ENCODE data around the gene CFD. TPM values are rescaled to one million over a fixed set of nuclear protein-coding genes. Genes with fewer than 3 reads are reported as not detected.
A peak's percentile ranks its signal among the peaks of the same experiment; 100 is the strongest.

Gene CFD
- total RNA-seq, 1 experiment from 2014 or later = 1.7 TPM

DNA sequence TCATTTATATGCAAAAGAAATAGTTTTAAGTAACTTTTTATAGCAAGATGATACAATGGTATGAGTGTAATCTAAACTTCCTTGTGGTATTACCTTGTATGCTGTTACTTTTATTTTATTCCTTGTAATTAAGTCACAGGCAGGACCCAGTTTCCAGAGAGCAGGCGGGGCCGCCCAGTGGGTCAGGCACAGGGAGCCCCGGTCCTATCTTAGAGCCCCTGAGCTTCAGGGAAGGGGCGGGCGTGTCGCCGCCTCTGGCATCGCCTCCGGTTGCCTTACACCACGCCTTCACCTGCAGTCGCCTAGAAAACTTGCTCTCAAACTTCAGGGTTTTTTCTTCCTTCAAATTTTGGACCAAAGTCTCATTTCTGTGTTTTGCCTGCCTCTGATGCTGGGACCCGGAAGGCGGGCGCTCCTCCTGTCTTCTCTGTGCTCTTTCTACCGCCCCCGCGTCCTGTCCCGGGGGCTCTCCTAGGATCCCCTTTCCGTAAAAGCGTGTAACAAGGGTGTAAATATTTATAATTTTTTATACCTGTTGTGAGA lies 47.9 kb upstream of the CFD start:
- H3K4me1 Mint-ChIP-seq = no peaks in the 10 kb centered on the region
- H3K27me3 Mint-ChIP-seq (ENCODE audit: low read depth) = no peaks in the 10 kb centered on the region
- ChIA-PET CTCF (no interaction called here), POLR2A (no interaction called here)
- TF ChIP-seq CREB1 (CRISPR knock-in tag; IDR thresholded peaks at IDR 0.05) = no peak
- TF ChIP-seq, protein P1, sequence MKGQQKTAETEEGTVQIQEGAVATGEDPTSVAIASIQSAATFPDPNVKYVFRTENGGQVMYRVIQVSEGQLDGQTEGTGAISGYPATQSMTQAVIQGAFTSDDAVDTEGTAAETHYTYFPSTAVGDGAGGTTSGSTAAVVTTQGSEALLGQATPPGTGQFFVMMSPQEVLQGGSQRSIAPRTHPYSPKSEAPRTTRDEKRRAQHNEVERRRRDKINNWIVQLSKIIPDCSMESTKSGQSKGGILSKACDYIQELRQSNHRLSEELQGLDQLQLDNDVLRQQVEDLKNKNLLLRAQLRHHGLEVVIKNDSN (CRISPR knock-in tag; IDR thresholded peaks at IDR 0.05) = 0 out of 2 replicates have a peak, but pooled peaks have one; percentile 3
- peak overlapping the region; percentile 45 for H3K27ac Mint-ChIP-seq
- peaks cover 3% of the 10 kb centered on the region for H3K9me3 Mint-ChIP-seq
- no peak overlapping the region for H3K4me3 Mint-ChIP-seq
- no peak for DNase-seq (ENCODE audit: low spot score)
- no peak for ATAC-seq
- peaks cover 46% of the 10 kb centered on the region for H3K36me3 Mint-ChIP-seq

DNA sequence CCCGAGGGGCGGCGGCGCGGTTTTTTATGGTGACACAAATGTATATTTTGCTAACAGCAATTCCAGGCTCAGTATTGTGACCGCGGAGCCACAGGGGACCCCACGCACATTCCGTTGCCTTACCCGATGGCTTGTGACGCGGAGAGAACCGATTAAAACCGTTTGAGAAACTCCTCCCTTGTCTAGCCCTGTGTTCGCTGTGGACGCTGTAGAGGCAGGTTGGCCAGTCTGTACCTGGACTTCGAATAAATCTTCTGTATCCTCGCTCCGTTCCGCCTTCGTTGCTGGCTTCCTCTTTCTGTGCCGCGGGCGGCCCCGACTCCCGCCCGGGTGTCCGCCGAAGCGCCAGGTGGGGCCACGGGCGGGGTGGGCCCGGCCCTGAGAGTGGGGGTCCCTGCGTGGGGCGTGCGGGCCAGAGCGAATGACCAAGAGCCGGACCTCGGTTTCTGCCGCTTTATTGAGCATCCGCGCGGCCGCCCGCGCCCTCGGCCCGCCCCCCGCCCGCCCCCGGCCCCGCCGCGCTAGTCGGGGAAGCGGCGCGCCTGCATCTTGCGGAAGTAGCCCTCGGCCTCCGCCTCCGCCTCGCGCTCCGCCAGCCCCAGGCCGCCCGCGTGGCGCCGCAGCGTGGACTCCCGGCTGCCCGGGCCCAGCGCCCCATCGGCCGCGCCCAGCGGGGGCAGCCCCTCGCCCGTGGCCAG lies 47.3 kb upstream of the CFD start:
- POLR2A ChIA-PET = no interaction called here

DNA sequence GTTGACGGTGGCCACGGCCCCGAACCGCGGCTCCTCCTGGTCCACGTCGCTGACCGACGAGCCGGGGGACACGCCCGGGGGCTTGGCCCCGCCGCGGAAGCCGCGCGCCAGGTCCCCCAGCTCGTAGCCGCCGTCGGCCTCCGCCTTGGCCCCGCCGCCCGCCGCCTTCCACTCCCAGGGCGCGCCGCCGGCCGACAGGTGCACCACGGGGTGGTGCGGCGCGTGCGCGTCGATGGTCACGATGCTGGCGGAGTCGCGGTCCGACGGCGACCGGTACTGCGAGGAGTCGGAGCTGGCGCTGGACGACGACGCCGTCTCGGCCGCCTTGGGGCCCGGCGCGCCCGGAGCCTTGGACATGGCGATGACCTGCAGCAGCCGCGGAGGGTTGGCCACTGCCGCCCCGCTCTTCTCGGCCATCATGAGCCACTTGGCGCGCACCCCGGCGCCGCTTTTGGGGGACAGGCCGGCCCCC lies 46.7 kb upstream of the CFD start:
- CTCF ChIA-PET = no interaction called here
- peaks cover 36% of the 10 kb centered on the region for H3K36me3 Mint-ChIP-seq
- TF ChIP-seq MXD4 (CRISPR knock-in tag; IDR thresholded peaks at IDR 0.05; ENCODE audit: borderline replicate concordance) (no peak), SP1 (CRISPR knock-in tag; conservative IDR thresholded peaks at IDR 0.05) (0 out of 2 replicates have a peak, but pooled peaks have one; percentile 23)
- POLR2A ChIA-PET = interaction anchor here (1.0 to 1.5 kb wide), 2 partner anchors 8 to 13 kb away, joined by 4 read pairs; no protein-coding TSS in a partner anchor
- no peak overlapping the region for H3K27ac Mint-ChIP-seq
- ATAC-seq = no peak
- H3K4me3 Mint-ChIP-seq = no peak overlapping the region
- peaks cover 5% of the 10 kb centered on the region for H3K9me3 Mint-ChIP-seq
- no peak for DNase-seq (ENCODE audit: low spot score)
- no peaks in the 10 kb centered on the region for H3K27me3 Mint-ChIP-seq (ENCODE audit: low read depth)
- H3K4me1 Mint-ChIP-seq = no peaks in the 10 kb centered on the region

More for the DNA sequence above, 47.3 kb upstream of the CFD start:
- TF ChIP-seq GTF2I (CRISPR knock-in tag; conservative IDR thresholded peaks at IDR 0.05) (no peak), FOXK1 (CRISPR knock-in tag; IDR thresholded peaks at IDR 0.05) (no peak)
- TF ChIP-seq, protein P2, sequence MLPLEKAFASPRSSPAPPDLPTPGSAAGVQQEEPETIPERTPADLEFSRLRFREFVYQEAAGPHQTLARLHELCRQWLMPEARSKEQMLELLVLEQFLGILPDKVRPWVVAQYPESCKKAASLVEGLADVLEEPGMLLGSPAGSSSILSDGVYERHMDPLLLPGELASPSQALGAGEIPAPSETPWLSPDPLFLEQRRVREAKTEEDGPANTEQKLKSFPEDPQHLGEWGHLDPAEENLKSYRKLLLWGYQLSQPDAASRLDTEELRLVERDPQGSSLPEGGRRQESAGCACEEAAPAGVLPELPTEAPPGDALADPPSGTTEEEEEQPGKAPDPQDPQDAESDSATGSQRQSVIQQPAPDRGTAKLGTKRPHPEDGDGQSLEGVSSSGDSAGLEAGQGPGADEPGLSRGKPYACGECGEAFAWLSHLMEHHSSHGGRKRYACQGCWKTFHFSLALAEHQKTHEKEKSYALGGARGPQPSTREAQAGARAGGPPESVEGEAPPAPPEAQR (CRISPR knock-in tag; IDR thresholded peaks at IDR 0.05) = no peak
- TF ChIP-seq, protein P3, sequence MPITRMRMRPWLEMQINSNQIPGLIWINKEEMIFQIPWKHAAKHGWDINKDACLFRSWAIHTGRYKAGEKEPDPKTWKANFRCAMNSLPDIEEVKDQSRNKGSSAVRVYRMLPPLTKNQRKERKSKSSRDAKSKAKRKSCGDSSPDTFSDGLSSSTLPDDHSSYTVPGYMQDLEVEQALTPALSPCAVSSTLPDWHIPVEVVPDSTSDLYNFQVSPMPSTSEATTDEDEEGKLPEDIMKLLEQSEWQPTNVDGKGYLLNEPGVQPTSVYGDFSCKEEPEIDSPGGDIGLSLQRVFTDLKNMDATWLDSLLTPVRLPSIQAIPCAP (CRISPR knock-in tag; IDR thresholded peaks at IDR 0.05) = no peak
- TF ChIP-seq, protein P4, sequence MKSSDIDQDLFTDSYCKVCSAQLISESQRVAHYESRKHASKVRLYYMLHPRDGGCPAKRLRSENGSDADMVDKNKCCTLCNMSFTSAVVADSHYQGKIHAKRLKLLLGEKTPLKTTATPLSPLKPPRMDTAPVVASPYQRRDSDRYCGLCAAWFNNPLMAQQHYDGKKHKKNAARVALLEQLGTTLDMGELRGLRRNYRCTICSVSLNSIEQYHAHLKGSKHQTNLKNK (CRISPR knock-in tag; IDR thresholded peaks at IDR 0.05) = 0 out of 2 replicates have a peak, but pooled peaks have one; percentile 14
- Mint-ChIP-seq H3K4me3 (no peak overlapping the region), H3K36me3 (peaks cover 41% of the 10 kb centered on the region), H3K9me3 (peaks cover 5% of the 10 kb centered on the region), H3K27me3 (ENCODE audit: low read depth) (no peaks in the 10 kb centered on the region), H3K4me1 (no peaks in the 10 kb centered on the region), H3K27ac (no peak overlapping the region)
- CTCF ChIA-PET = no interaction called here
- ATAC-seq = peak; percentile 3
- no peak for DNase-seq (ENCODE audit: low spot score)

DNA sequence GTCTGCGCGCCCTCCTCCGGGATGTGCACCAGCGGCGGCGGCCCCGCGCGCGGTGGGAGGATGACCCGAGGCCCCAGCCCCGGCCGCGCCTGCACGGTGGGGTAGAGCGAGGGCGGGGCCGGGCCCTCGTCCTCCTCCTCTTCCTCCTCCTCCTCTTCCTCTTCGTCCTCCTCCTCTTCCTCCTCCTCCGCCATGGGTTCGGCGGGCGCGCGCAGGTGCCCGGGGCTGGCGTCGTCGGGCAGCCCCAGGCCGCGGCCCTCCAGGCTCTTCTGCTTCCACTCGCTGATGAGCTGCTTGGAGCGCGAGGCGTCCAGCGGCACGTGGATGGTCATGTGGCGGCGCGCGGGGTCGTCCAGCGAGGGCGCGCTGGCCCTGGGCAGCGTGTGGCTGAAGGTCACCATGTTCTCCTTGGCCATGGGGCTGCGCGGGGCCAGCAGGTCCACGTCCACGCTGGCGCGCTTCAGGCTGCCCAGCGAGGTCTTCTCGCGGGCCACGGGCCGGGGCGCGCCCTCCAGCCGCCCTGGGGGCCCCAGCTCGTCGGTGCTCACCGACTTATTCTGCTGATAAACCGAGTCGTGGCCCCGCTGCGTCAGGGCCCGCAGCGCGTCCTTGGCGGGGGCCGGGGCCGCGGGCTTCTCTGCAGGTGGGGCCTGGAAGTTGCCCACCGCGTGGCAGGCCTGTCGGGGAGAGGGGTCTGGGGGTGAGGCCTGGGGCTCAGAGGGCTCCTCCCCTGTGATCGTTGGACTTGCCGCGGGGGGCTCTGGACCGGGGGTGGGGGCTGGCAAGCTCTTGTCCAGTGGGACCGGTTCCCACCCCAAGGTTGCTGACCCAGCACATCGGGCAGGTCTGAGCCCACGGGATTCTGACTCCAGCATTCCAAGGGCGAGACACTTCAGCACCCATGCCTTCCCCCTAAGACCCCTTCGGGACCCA lies 46.0 kb upstream of the CFD start:
- Mint-ChIP-seq H3K27me3 (ENCODE audit: low read depth) (no peaks in the 10 kb centered on the region), H3K27ac (no peak overlapping the region), H3K4me1 (no peaks in the 10 kb centered on the region), H3K9me3 (peaks cover 5% of the 10 kb centered on the region), H3K36me3 (peaks cover 32% of the 10 kb centered on the region), H3K4me3 (no peak overlapping the region)
- ATAC-seq = peak; percentile 6
- no peak for TF ChIP-seq ZNF671 (CRISPR knock-in tag; IDR thresholded peaks at IDR 0.05)
- TF ChIP-seq, protein P5, sequence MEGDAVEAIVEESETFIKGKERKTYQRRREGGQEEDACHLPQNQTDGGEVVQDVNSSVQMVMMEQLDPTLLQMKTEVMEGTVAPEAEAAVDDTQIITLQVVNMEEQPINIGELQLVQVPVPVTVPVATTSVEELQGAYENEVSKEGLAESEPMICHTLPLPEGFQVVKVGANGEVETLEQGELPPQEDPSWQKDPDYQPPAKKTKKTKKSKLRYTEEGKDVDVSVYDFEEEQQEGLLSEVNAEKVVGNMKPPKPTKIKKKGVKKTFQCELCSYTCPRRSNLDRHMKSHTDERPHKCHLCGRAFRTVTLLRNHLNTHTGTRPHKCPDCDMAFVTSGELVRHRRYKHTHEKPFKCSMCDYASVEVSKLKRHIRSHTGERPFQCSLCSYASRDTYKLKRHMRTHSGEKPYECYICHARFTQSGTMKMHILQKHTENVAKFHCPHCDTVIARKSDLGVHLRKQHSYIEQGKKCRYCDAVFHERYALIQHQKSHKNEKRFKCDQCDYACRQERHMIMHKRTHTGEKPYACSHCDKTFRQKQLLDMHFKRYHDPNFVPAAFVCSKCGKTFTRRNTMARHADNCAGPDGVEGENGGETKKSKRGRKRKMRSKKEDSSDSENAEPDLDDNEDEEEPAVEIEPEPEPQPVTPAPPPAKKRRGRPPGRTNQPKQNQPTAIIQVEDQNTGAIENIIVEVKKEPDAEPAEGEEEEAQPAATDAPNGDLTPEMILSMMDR (IDR thresholded peaks at IDR 0.05) = no peak
- TF ChIP-seq KAT7 (CRISPR knock-in tag; IDR thresholded peaks at IDR 0.05; ENCODE audit: borderline replicate concordance) = no peak
- no peak for TF ChIP-seq ZNF263 (CRISPR knock-in tag; IDR thresholded peaks at IDR 0.05; ENCODE audit: low read depth)
- TF ChIP-seq, protein P6, sequence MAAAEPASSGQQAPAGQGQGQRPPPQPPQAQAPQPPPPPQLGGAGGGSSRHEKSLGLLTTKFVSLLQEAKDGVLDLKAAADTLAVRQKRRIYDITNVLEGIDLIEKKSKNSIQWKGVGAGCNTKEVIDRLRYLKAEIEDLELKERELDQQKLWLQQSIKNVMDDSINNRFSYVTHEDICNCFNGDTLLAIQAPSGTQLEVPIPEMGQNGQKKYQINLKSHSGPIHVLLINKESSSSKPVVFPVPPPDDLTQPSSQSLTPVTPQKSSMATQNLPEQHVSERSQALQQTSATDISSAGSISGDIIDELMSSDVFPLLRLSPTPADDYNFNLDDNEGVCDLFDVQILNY (CRISPR knock-in tag; IDR thresholded peaks at IDR 0.05) = no peak
- no peak for TF ChIP-seq ESRRA (CRISPR knock-in tag; IDR thresholded peaks at IDR 0.05; ENCODE audit: borderline replicate concordance)
- no peak for TF ChIP-seq NR1H2 (CRISPR knock-in tag; IDR thresholded peaks at IDR 0.05)
- TF ChIP-seq, protein P1 (CRISPR knock-in tag; IDR thresholded peaks at IDR 0.05) = no peak
- DNase-seq (ENCODE audit: low spot score) = no peak
- CTCF ChIA-PET = no interaction called here
- POLR2A ChIA-PET = interaction anchor here (0.8 to 1.5 kb wide), 3 partner anchors 9 to 14 kb away, joined by 4 read pairs; no protein-coding TSS in a partner anchor

Measured in WTC11 (cell line).